NCI-H748 (cell line): Measurements from ENCODE around the gene PEX14.
"Not testable (repeated sequence)": the region's sequence is repeated elsewhere in the genome, so short reads cannot be mapped to it uniquely, and the experiment has no call there.

Source experiments
- DNase-seq: peaks from one replicate; lab custom pipeline; 2025; ENCODE audit not compliant: unreplicated experiment; lab: John Stamatoyannopoulos, UW

Gene PEX14

GRCh38 chr1:10450156-10450814 is 24.5 kb upstream of the PEX14 start:
- DNase-seq, result no peak

DNA sequence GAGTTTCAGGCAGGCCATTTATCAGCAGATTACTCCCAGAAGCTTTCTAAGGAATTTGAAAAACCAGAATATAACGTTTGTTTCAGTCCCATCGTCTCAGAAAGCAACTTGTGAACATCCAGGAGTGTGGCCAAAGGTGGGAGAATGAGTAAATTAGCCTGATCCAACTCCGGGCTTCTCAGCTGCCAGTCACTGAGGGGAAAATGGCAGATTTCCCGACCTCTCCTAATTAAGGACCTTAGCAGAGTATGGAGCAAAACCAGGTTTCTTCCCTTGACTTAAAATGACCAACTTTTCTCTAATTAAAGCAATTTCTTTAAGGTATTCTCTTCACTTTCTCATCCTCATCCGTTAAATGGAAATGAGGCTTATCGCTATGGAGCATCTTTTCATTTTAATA is 23.9 kb upstream of the PEX14 start:
- no peak for DNase-seq

- DNase-seq, result no peak
Measured at GRCh38 chr1:10451287-10451686, 23.5 kb upstream of the PEX14 start.

DNA sequence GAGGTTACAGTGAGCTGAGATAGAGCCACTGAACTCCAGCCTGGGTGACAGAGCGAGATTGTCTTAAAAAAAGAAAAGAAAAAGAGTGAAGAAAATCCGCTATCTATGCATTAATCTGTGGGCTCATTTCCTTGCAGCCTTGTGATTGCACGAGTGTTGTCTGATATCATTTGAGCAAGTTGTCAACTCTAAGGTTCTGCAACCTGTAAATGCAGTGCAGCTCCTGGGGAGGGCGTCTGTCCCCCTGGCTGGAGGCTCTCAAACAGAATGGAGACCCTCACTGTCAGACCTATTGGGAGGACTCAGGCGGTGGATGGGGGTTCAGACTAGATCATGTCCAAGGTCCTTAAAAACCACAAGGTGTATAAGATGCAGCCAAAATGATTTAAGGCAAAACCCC is 18.7 kb upstream of the PEX14 start:
- DNase-seq, result no peak

DNA sequence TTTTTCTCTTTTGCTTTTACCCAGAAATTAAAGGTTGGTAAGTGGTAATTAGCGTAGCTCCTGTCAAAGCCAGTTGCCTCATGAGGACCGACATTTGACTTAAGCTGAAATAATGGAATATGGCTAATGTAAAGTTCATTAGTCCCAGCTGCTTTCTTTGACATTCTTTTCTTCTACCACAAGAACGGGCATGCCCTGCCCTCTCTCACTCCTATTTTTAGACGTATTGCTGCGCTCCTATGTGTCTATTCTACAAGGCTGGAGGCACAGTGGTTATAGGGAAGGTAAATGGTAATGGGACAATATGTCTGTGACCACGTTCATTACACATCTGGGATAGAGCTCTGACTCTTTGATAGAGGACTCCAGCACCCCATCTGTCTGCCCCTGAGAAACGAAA is 18.1 kb upstream of the PEX14 start:
- DNase-seq, result no peak

GRCh38 chr1:10457462-10457861 is 17.3 kb upstream of the PEX14 start:
- DNase-seq, result not testable (repeated sequence)

DNA sequence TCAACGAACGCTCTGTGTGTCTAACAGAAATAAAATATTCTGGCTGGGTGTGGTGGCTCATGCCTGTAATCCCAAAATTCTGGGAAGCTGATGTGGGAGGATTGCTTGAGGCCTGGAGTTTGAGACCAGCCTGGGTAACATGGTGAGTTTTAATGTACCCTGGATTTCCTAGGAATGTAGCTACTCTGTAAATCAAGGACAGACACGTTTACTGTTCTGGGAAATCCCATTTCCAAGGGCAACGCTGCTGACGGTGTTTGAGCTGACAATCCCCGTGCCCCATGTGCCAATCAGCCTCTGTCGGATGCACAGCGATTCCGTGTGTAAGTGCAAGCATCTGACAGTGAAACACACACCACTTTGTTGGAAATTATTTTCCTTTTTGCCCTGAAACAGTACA is 16.9 kb upstream of the PEX14 start:
- DNase-seq, result no peak

DNA sequence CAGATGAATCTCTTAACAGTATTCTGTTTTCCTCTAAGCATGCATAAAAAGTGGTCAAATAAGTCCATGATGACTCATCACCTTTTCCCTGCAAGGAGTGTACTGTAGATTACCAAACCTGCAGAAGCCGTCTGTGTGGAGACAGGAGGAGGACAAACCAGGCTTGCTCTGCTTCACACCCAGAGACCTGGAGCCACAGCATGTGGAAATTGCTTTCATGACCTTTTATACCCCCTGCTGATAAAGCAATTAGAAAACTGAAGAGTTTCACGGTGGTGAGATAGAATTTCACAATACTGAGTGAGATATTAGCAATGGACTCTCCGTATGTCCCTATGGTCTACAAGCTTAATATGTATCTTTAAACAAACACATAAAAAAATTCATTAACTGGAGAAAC is 15.6 kb upstream of the PEX14 start:
- peak; percentile 6 for DNase-seq

DNA sequence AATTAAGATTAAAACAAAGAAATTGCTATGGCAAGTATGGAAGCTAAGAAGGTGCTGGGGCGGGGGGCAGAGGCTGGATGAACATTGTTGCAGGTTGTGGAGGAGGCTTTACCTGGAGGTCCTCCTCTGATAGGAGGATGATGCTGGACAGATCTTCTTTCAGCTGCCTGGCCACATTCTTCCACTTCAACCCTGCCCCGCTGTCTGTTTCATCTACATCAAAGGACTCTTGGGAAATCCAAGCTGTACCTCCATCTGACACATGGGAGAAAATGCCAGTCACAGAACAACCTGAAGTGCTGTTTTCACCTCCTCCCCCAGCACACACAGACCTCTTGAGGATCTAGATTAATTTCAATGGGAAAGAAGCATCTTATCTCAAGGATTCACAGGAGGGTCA is 7.7 kb upstream of the PEX14 start:
- DNase-seq, result no peak

GRCh38 chr1:10470043-10470442 is 4.7 kb upstream of the PEX14 start:
- no peak for DNase-seq

- DNase-seq, result peak; percentile 41
Measured at GRCh38 chr1:10471411-10472219, 3.1 kb upstream of the PEX14 start.

- peak; percentile 94 for DNase-seq
Measured at GRCh38 chr1:10472220-10473144, 2.3 kb upstream of the PEX14 start, which contains the start of gene DFFA. Gene DFFA, minus strand, starts transcription at chr1:10472529. Its CDS starts 71 bp downstream, at chr1:10472458.

DNA sequence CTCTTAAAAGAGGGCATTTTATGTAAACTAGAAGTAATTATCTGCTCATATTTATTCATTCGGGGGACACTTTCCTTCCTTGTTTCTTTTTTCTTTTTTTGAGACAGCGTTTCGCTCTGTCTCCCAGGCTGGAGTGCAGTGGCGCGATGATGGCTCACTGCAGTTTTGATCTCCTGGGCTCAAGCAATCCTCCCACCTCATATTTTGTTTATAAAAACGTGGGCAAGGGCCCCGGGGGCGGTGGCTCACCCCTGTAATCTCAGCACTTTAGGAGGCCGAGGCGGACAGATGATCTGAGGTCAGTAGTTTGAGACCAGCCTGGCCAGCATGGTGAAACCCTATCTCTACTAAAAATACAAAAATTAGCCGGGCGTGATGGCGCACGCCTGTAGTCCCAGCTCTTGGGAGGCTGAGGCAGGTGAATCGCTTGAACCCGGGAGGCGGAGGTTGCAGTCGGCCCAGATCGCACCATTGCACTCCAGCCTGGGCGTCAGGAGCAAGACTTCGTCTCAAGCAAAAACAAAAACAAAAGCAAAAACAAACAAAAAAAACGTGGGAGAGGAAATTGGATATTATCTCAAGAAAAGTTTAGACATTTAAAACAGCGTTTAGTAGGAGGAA is 1.5 kb upstream of the PEX14 start:
- DNase-seq, result no peak

DNA sequence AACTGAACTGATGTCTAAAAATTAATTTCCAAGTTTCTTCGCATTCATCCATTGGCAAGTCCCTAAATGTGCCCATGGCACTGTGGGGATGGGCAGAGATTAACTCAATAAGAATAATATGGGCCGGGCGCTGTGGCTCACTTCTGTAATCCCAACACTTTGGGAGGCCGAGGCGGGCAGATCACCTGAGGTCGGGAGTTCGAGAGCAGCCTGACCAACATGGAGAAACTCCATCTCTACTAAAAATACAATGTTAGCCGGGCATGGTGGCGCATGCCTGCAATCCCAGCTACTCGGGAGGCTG is 489 bp upstream of the PEX14 start:
- DNase-seq, result not testable (repeated sequence)

- DNase-seq, result no peak
Measured at GRCh38 chr1:10475510-10475909, 760 bp downstream of the PEX14 start.

GRCh38 chr1:10479296-10479695 is 4.5 kb downstream of the PEX14 start:
- no peak for DNase-seq

DNA sequence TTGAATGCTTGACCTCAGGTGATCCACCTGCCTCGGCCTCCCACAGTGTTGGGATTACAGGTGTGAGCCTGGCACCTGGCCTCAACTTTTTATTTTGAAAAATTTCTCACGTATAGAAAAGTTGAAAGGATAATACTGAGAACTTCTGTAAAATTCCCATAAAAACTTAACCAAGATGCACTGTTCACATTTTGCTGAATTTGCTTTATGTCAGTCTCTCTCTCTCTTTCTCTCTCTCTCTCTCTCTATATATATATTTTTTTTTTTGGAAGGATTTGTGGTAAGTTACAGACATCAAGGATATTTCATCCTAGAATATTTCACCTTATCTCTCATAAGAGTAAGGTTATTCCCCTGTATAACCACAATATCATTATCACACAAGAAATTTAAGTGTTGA is 5.9 kb downstream of the PEX14 start:
- no peak for DNase-seq

DNA sequence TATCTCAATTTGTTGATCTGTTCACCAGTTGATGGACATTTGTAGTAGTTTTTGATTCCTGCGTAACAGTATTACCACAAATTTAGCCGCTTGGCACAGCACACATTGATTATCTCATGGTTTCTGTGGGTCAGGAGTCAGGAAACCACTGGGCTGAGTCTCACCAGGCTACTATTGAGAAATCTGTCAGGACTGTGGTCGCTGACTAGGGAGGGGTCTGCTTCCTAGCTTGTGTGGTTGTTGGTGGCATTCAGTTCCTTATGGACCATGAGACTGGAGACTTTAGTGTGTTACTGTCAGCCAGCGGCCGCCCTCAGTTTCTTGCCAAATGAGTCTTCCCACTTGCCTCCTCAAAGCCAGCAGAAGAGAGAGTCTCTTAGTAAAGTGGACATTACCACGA is 9.8 kb downstream of the PEX14 start:
- no peak for DNase-seq

DNA sequence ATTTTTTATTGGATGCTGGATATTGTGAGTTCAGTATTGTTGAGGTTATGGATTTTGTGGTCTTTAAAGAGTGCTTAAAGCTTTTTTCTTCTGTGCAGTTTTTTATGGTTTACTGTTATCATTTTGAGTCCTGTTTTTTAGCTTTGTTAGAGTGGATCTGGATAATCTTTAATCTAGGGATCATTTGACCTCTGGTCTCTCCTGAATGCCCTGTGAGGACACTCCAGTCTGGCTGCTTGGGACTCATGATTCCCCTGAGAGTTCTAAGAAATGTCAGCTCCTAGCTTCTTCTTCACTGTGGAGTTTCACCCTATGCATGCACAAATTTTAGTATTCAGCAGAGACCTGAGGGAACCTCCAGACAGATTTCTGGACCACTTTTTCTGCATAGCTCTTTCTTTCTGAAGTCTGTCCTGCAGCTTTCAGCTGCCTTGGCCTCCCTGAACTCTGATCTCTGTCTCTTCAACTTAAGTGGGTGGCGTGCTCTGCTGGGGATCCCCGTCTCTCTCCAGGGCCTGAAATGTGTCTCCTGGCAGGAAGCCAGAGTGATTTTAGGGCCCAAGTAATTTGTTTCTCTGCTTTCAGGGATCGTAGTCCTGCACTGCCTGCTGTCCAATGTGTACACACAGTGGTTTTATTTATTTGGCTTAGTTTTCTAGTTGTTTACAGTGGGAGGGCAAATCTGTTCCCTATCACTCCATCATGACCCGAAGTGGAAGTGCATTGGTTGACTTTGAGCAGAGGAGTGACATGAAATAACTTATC is 14.7 kb downstream of the PEX14 start:
- no peak for DNase-seq

DNA sequence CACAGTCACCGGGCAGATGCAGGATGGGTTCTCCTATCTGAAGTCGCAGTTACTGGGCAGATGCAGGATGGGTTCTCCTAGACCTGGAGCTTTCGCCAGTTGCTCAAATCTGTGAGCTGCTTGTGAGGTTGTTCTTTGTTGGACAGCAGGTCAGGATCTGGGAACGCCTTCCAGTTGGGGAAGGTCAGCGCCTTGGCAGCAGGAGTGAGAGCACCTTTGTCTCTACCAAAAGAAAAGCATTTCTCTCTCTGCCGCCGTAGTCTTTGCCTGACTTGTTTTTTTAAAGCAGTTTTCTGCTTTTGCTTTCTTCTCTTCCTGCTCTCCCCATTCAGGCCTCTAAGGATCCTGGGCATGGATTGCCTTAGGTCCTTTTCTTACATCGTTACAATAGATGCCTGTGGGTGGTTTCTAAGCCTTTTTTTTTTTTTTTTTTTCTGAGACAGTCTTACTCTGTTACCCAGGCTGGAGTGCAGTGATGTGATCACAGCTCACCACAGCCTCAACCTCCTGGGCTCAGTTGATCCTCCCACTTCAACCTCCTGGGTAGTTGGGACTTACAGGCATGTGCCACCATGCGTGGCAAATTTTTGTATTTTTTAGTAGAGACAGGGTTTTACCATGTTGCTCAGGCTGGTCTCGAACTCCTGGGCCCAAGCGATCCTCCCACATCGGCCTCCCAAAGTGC is 15.7 kb downstream of the PEX14 start:
- no peak for DNase-seq
